DND-41 (cell line): ENCODE measurements around the gene DPEP3.

Experiments used
- CTCF ChIP-seq: IDR thresholded peaks from 2 replicates; pipeline ENCODE4 v1.5.1; 2012; ENCODE audit warnings: borderline replicate concordance, low read length, moderate library complexity, mild to moderate bottlenecking; ENCODE audit not compliant: poor library complexity, severe bottlenecking; ENCODE audit errors: extremely low read depth
- EZH2 ChIP-seq: IDR thresholded peaks from 3 replicates; pipeline ENCODE4 v1.6.1; 2012; ENCODE audit warnings: borderline replicate concordance, low read depth, mild to moderate bottlenecking, moderate library complexity, low read length, inconsistent platforms; ENCODE audit not compliant: severe bottlenecking

- TF ChIP-seq CTCF (peak; percentile 46), EZH2 (no peak)
Observed at GRCh38 chr16:67936124-67936879, 44.0 kb downstream of the DPEP3 start, which contains the start of gene PSMB10.
